Left renal cortex interstitium (tissue), 4 donors: ENCODE measurements around the gene PCAT6. TPM values are rescaled to one million over a fixed set of nuclear protein-coding genes. Genes with fewer than 3 reads are reported as not detected.

ENCODE experiments used
- DNase-seq, 4 donors: peaks; one replicate each; pipeline ENCODE4 v3.0.0-alpha.2; 2013; ENCODE audit warnings: low read depth in 4 of 4, low spot score in 2 of 4, missing footprints in 1 of 4
- polyA plus RNA-seq, 4 donors: library from polyadenylated mRNA; unstranded; fragments of 120-200 nt; gene quantifications; one replicate each; pipeline ENCODE4 v1.2.1, GENCODE V29; 2013; ENCODE audit not compliant: insufficient read length in 4 of 4

Gene PCAT6
- polyA plus RNA-seq, 4 donors, result 3.6 to 5.1 (median 4.5) TPM

GRCh38 chr1:202844259-202844658 is 33.5 kb downstream of the PCAT6 start:
- no peak for DNase-seq

GRCh38 chr1:202844935-202845334 is 34.2 kb downstream of the PCAT6 start:
- DNase-seq, result no peak

GRCh38 chr1:202848191-202848542 is 37.4 kb downstream of the PCAT6 start:
- DNase-seq, result no peak

GRCh38 chr1:202850593-202851362 is 40.0 kb downstream of the PCAT6 start:
- no peak for DNase-seq

- DNase-seq, result no peak
These were observed 41.6 kb downstream of the PCAT6 start for GRCh38 chr1:202852163-202852904.

- no peak for DNase-seq
These were observed 44.0 kb downstream of the PCAT6 start for GRCh38 chr1:202854787-202855186.

- no peak for DNase-seq
These were observed 45.3 kb downstream of the PCAT6 start for GRCh38 chr1:202856014-202856413.

- DNase-seq, result no peak
These were observed 46.4 kb downstream of the PCAT6 start for GRCh38 chr1:202857136-202857610.

GRCh38 chr1:202858331-202858730 is 47.6 kb downstream of the PCAT6 start:
- peak in 2 of 4 donors; percentile 20 to 31 for DNase-seq

- DNase-seq, result no peak
These were observed 48.1 kb downstream of the PCAT6 start for GRCh38 chr1:202858789-202859414.

GRCh38 chr1:202860744-202861419 is 50.1 kb downstream of the PCAT6 start:
- DNase-seq, result peak in 3 of 4 donors; percentile 26 to 58 (median 45)

Other genes with a start within 250 kb of the PCAT6 start
- 1 to 10 TPM; 1.9 to 2.9 (median 2.1) TPM for gene SYT2, start 100.5 kb upstream of the PCAT6 start, polyA plus RNA-seq
- gene KDM5B, start 2.5 kb upstream of the PCAT6 start, polyA plus RNA-seq, result 100 to 1,000 TPM in 2 of 4 donors, 10 to 100 TPM in 2; 89.6 to 105 (median 97.2) TPM
- gene RABIF, start 78.2 kb downstream of the PCAT6 start, polyA plus RNA-seq, result 10 to 100 TPM; 10.0 to 12.2 (median 10.9) TPM
- 10 to 100 TPM; 34.4 to 45.8 (median 40.7) TPM for gene KLHL12, start 116.3 kb downstream of the PCAT6 start, polyA plus RNA-seq
- 10 to 100 TPM; 73.9 to 83.5 (median 78.4) TPM for gene ADIPOR1, start 147.4 kb downstream of the PCAT6 start, polyA plus RNA-seq
- 10 to 100 TPM; 47.7 to 52.8 (median 48.6) TPM for gene CYB5R1, start 156.3 kb downstream of the PCAT6 start, polyA plus RNA-seq
- 10 to 100 TPM; 68.3 to 82.8 (median 74.7) TPM for gene TMEM183A, start 196.4 kb downstream of the PCAT6 start, polyA plus RNA-seq
- 10 to 100 TPM in 2 of 4 donors, 1 to 10 TPM in 2; 4.0 to 12.2 (median 8.5) TPM for gene PPFIA4, start 215.5 kb downstream of the PCAT6 start, polyA plus RNA-seq